ENCODE data around the gene POLR3B.

DNA sequence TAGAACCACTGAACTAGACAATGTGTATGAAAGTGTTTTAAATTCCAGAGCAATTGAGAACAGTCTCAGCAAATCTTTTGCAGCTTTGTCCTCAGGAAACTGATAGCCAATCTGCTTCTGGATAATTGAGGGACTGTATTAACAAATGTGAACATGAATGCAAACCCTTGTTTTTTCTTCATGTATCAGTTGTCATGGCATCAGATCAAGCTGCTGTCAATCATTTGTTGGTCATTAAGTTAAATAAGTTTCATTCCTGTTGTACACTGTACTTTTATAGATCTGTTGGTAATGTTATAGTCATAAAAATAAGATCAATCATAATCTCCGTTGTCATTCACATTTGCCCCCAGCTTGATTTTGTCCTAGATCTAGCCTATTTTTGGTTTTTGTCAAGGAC lies 159.8 kb downstream of the POLR3B start:
- TF ChIP-seq, protein P1, sequence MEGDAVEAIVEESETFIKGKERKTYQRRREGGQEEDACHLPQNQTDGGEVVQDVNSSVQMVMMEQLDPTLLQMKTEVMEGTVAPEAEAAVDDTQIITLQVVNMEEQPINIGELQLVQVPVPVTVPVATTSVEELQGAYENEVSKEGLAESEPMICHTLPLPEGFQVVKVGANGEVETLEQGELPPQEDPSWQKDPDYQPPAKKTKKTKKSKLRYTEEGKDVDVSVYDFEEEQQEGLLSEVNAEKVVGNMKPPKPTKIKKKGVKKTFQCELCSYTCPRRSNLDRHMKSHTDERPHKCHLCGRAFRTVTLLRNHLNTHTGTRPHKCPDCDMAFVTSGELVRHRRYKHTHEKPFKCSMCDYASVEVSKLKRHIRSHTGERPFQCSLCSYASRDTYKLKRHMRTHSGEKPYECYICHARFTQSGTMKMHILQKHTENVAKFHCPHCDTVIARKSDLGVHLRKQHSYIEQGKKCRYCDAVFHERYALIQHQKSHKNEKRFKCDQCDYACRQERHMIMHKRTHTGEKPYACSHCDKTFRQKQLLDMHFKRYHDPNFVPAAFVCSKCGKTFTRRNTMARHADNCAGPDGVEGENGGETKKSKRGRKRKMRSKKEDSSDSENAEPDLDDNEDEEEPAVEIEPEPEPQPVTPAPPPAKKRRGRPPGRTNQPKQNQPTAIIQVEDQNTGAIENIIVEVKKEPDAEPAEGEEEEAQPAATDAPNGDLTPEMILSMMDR (IDR thresholded peaks at IDR 0.05) = no peak
- no peak for TF ChIP-seq ZFX (IDR thresholded peaks at IDR 0.05; ENCODE audit: borderline replicate concordance)

All from 22Rv1 (cell line).